Glutamatergic neuron (in vitro differentiated cells): ENCODE results near the gene HSPD1. TPM values are rescaled to one million over a fixed set of nuclear protein-coding genes. Genes with fewer than 3 reads are reported as not detected.

Experiments used
- DNase-seq: peaks from one replicate; pipeline ENCODE4 v3.0.0; 2022
- H3K27ac Mint-ChIP-seq: one replicate; pipeline ENCODE4 v1.8.0; 2020; ENCODE audit warnings: mild to moderate bottlenecking, mixed read lengths, inconsistent platforms; ENCODE audit not compliant: unreplicated experiment
- H3K27me3 Mint-ChIP-seq: one replicate; pipeline ENCODE4 v1.8.0; 2020; ENCODE audit warnings: mild to moderate bottlenecking, moderate library complexity, mixed read lengths, inconsistent platforms; ENCODE audit not compliant: unreplicated experiment
- H3K36me3 Mint-ChIP-seq: one replicate; pipeline ENCODE4 v1.8.0; 2020; ENCODE audit warnings: mild to moderate bottlenecking, mixed read lengths, inconsistent platforms; ENCODE audit not compliant: unreplicated experiment
- H3K4me1 Mint-ChIP-seq: one replicate; pipeline ENCODE4 v1.8.0; 2020; ENCODE audit warnings: mild to moderate bottlenecking, low read depth, mixed read lengths, inconsistent platforms; ENCODE audit not compliant: unreplicated experiment
- H3K4me3 Mint-ChIP-seq: one replicate; pipeline ENCODE4 v1.8.0; 2020; ENCODE audit warnings: mild to moderate bottlenecking, mixed read lengths, inconsistent platforms; ENCODE audit not compliant: unreplicated experiment
- H3K9me3 Mint-ChIP-seq: one replicate; pipeline ENCODE4 v1.8.0; 2020; ENCODE audit warnings: mild to moderate bottlenecking, moderate library complexity, mixed read lengths, inconsistent platforms; ENCODE audit not compliant: unreplicated experiment
- CTCF ChIP-seq: fragments of 200-600 bp; sonication (generic); IDR thresholded peaks from one replicate; pipeline ENCODE4 v1.5.0; 2021; ENCODE audit not compliant: partially characterized antibody, unreplicated experiment
- total RNA-seq: library from RNA; stranded (reverse); fragmentation: NEBNext Ultra II Directional; extraction: Animal tissue kit (Norgen Biotek cat#: 25700); gene quantifications from one replicate; pipeline ENCODE4 v1.2.1, GENCODE V29; 2021; ENCODE audit not compliant: unreplicated experiment

HSPD1 gene
- total RNA-seq, 1 donor from 2014 or later = 187 TPM

GRCh38 chr2:197504000-197504399, 4.4 kb upstream of the HSPD1 start:
- Mint-ChIP-seq H3K36me3 (no peaks in the 10 kb centered on the region), H3K4me3 (no peak overlapping the region), H3K9me3 (peaks cover 7% of the 10 kb centered on the region), H3K27ac (no peak overlapping the region), H3K4me1 (peaks cover 9% of the 10 kb centered on the region), H3K27me3 (peaks cover 4% of the 10 kb centered on the region)
- no peak for DNase-seq
- no peak for TF ChIP-seq CTCF

- H3K4me1 Mint-ChIP-seq = peaks cover 15% of the 10 kb centered on the region
- H3K27me3 Mint-ChIP-seq = peaks cover 4% of the 10 kb centered on the region
- no peaks in the 10 kb centered on the region for H3K36me3 Mint-ChIP-seq
- DNase-seq = no peak
- no peak for TF ChIP-seq CTCF
- H3K27ac Mint-ChIP-seq = no peak overlapping the region
- peaks cover 8% of the 10 kb centered on the region for H3K9me3 Mint-ChIP-seq
- peak overlapping the region; percentile 92 for H3K4me3 Mint-ChIP-seq
Measured at GRCh38 chr2:197502685-197503084, 3.0 kb upstream of the HSPD1 start.

- H3K4me3 Mint-ChIP-seq = peak overlapping the region; percentile 92
- no peaks in the 10 kb centered on the region for H3K36me3 Mint-ChIP-seq
- H3K27me3 Mint-ChIP-seq = peaks cover 4% of the 10 kb centered on the region
- peaks cover 17% of the 10 kb centered on the region for H3K4me1 Mint-ChIP-seq
- no peak for DNase-seq
- H3K27ac Mint-ChIP-seq = no peak overlapping the region
- no peak for TF ChIP-seq CTCF
- H3K9me3 Mint-ChIP-seq = peaks cover 8% of the 10 kb centered on the region
Measured at GRCh38 chr2:197502201-197502600, 2.6 kb upstream of the HSPD1 start.

- TF ChIP-seq CTCF = no peak
- Mint-ChIP-seq H3K27ac (peak overlapping the region; percentile 89), H3K4me1 (peaks cover 17% of the 10 kb centered on the region), H3K9me3 (peaks cover 8% of the 10 kb centered on the region), H3K27me3 (peaks cover 4% of the 10 kb centered on the region), H3K4me3 (peak overlapping the region; percentile 92), H3K36me3 (no peaks in the 10 kb centered on the region)
- no peak for DNase-seq
Measured at GRCh38 chr2:197500503-197501131, 977 bp upstream of the HSPD1 start.

GRCh38 chr2:197498937-197499593, 575 bp downstream of the HSPD1 start:
- Mint-ChIP-seq H3K27me3 (peaks cover 4% of the 10 kb centered on the region), H3K4me3 (peak overlapping the region; percentile 97), H3K4me1 (peaks cover 17% of the 10 kb centered on the region), H3K36me3 (no peaks in the 10 kb centered on the region), H3K27ac (peak overlapping the region; percentile 91), H3K9me3 (peaks cover 8% of the 10 kb centered on the region)
- DNase-seq = peak; percentile 74
- no peak for TF ChIP-seq CTCF
